HG03045 (cell line): Measurements from ENCODE around the gene ADNP.
"Not testable (repeated sequence)": the region's sequence is repeated elsewhere in the genome, so short reads cannot be mapped to it uniquely, and the experiment has no call there.

Source experiments
- ATAC-seq: cut with Tn5 transposase; IDR thresholded peaks from one replicate; pipeline ENCODE4 v1.9.1; 2021; ENCODE audit warnings: mild to moderate bottlenecking, moderate library complexity; ENCODE audit not compliant: unreplicated experiment

The ADNP gene

DNA sequence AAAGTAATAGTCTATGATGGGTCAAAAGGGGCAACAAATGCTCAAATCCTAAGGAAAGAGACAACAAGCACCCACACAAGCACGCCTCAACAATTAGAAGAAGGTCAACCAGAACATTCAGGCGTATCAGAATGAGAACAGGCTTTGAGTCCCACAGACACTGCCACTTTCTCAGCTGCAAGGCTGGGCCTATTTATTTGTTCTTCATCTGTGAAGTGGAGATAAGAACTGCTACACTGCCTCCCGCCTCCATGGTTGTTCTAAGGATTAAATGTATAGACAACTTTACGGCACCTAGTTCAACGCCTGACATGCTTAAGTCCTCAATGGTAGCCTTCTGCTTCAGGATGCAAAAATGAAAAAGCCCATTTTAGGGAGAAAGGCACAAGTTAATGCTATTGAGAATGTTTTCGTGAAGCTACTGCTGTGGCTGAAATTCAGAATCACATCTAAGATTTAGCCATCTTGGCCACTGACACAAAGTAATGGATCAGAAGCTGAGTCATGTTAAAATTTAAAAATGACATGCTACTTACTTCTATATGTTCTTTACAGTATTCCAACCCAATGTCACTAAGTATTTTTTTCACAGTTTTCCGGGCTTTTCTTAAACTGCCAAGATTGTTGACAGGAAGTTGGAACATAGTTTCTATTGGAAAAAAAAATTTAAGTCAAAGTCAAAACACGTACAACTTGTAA is 27.7 kb downstream of the ADNP start:
- ATAC-seq: no peak

- no peak for ATAC-seq
Measured at GRCh38 chr20:50901301-50901700, 29.9 kb downstream of the ADNP start.

DNA sequence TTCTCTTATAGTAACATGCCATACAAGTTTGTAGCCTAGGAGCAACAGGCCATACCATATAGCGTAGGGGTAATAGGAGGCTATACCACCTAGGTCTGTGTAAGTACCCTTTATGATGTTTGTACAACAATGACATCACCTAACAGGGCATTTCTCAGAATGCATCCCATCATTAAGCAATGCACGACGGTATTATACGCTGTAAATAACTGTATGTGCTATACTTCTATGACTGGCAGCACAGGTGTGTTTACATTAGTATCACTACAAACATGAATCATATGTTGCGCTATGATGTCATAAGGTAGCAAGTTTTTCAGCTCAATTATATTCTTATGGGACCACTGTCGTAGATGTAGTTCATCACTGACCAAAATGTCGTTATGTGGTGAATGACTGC is 31.0 kb downstream of the ADNP start:
- ATAC-seq: no peak

GRCh38 chr20:50898475-50898874 is 32.8 kb downstream of the ADNP start:
- ATAC-seq: no peak

DNA sequence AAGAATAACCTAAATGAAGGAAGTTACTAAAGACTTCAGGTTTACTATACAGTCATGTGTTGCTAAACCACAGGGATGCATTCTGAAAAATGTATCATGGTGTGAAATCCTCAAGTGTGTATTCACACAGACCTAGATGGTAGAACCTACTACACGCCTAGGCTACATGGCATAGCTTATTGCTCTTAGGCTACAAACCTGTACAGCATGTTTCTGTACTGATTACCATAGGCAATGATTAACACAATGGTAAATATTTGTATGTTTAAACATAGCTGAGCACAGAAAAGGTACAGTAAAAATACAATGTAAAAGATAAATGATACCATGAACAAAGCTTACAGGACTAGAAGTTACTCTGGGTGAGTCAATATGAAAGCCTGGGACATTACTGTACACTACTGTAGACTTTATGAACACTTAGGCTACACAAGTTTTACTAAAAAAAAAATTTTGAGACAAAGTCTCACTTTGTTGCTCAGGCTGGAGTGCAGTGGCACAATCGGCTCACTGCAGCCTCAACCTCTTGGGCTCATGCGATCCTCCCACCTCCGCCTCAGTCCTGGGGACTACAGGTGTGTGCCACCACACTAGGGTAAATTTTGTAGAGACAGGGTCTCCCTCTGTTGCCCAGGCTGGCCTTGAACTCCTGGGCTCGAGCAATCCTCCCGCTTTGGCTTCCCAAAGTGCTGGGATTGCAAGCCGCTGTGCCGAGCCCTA is 36.0 kb downstream of the ADNP start:
- ATAC-seq: no peak

DNA sequence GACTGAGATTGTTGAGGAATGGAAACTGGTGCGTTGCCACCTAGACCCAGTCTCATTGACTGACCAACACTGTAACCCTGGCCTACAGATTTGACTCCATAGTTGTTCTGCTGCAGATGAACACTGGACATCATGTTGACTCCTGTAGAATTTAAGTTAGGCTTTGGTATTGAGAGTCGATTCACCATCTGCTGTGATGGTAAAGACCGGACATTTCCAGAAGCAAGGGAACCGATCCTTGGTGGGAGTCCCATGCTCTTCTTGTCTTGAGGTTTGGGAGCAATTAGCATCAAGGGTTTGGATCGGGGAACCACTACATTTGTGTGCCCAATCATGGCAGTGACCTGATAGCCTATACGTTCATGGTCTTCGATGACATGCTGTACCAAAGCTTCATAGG is 37.6 kb downstream of the ADNP start:
- no peak for ATAC-seq

- no peak for ATAC-seq
Measured at GRCh38 chr20:50892394-50892793, 38.8 kb downstream of the ADNP start.

DNA sequence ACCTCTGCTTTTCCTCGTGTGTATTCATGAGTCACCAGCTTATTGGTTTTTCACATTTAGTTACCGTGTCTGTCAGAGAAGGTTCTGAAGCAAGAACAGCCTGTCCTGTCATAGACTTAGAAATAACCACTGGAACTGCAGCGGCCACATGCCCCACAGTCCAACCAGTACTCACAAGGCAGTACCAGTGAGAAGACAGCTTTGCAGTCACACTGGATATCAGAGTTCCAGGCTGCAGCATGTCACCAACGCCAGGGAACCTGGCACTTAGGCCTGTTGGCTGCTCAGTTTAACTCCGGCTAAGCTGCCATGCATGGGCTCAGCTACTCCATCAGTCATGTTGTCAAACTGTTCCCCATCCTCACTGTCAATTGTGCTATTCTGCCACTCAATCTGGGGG is 40.1 kb downstream of the ADNP start:
- no peak for ATAC-seq

DNA sequence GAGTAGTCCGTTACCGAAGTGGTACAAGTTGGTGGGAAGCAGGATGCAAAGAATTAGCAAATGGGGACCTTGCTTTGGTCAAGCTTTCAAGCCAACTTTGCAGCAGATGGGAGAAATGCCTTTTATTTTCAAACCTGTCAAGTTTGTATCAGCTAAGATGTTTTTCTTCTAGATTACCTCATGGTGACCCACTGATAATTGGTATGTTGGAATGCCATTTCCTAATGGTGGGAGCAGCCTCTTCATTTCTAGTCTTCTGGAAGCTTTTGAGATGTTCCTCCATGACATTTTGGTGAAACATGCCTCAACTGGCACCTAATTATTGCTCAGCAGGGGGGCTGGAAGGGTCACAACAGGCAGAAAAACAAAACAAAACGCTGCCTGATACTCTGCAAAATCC is 43.7 kb downstream of the ADNP start:
- ATAC-seq: no peak

GRCh38 chr20:50886184-50886790 is 45.0 kb downstream of the ADNP start:
- ATAC-seq: no peak

GRCh38 chr20:50885781-50886180 is 45.5 kb downstream of the ADNP start:
- ATAC-seq: no peak

GRCh38 chr20:50885068-50885467 is 46.2 kb downstream of the ADNP start:
- ATAC-seq: no peak

DNA sequence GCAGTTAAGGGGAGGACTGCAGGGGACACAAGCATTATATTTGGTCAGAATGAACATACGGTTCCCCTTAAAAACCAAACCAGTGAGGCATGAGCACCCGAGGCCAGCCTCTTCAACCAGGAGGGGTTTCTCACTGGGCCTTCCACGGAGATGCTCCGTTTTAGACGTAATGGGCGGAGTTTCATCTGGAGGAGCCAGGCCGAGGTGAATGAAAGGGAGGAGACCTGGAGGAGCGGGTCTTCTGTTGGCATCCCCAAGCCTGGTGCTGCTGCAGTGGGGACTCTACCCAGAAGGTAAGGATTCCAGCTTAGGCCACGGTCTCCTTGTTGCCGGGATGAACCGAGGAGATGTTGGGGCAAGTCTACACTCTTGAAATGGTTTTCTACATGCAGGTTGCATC is 47.4 kb downstream of the ADNP start:
- ATAC-seq: no peak

- ATAC-seq: not testable (repeated sequence)
Measured at GRCh38 chr20:50881759-50882424, 49.3 kb downstream of the ADNP start.

- ATAC-seq: no peak
Measured at GRCh38 chr20:50879649-50880550, 51.3 kb downstream of the ADNP start.

DNA sequence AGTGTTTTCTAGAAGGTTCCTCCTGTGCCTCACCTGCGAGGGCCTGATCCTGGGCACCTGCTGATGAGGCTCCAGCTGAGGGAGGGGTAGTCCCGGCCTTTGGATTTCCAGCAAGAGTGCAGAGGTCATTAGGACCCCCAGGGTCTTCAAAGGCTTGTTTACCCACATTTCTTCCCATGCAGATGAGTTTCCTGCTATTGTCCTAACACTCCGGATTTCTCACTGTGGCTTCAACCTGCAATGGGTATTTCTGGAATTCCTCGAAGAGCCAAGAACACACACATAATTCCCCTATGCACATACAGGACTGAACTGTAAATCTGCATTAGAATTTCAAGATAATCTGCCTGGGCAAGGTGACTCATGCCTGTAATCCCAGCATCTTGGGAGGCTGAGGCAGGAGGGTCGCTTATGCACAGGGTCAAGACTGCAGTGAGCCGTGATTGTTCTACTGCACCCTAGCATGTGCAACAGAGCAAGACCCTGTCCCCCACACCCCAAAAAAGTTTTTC is 53.9 kb downstream of the ADNP start:
- no peak for ATAC-seq

DNA sequence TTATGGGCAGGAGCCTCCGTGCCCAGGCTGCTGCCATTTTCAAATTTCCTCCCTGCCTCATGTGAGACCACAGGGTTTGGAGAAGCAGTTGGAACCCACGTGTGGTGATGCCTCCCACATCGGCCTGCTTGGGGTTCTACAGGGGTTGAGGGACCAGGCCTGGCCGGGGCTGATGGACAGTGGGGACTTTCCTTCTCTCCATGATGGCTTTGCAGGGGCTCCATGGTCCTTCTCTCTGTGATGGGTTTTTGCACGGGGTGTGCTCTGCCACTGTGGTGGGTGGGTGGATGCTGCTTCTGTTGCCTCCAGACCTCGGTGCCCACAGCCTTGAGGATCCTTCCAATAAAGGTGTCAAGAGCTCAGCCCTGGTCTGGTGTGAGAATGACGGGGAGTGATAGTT is 54.4 kb downstream of the ADNP start:
- ATAC-seq: no peak

GRCh38 chr20:50876063-50876685 is 55.1 kb downstream of the ADNP start:
- ATAC-seq: no peak

- ATAC-seq: no peak
Measured at GRCh38 chr20:50874758-50875665, 56.2 kb downstream of the ADNP start.
